NCI-H1694 (cell line): ENCODE results near the gene TLCD4.

ENCODE experiments used
- DNase-seq: peaks from one replicate; lab custom pipeline; 2025; lab: John Stamatoyannopoulos, UW

The TLCD4 gene

DNA sequence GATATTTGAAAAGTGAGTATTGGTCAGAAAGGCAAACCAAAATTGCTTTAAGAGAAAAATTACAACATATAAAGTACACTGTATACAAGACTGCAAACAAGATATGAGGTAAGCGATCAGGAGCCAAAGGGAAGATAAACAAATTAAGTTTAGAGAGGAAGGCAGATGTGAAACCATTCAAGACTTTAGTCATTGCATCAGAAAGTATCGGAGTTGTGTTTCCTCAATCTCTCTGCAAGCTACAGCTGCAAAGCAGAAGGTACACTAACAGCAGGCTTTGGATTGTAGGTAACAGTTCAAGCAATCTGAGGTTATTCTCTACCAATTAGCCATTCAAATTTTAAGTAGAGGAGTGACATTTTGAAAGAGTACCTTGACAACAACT, 21.3 kb upstream of the TLCD4 start:
- no peak for DNase-seq

DNA sequence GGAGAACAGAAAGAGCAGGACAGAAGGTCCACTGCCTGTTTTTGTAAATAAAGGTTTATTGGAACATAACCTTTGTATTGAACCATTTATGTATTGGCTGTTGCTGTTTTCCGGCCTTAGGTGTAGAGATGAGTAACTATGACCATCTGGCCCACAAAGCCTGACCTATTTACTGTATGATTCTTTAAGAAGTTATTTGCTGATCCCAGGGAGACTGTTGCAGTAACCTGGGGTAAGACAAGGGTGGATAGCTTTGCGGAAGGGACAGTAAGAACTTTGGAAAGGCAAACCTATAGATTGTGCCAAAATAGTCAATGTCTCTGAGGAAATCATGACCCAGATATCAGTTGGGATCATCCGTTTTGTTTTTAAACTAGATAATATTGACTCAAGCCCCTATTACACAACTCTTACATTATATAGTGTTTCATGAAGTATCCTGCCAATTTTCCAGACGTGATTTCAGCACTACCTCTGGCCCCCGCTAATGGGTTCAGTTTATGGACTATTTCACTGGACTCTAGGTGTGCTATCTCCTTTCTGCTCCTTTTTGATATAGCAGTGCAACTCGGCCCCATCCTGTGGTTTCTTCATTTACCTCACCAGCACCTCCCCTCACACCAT, 20.8 kb upstream of the TLCD4 start:
- no peak for DNase-seq

DNA sequence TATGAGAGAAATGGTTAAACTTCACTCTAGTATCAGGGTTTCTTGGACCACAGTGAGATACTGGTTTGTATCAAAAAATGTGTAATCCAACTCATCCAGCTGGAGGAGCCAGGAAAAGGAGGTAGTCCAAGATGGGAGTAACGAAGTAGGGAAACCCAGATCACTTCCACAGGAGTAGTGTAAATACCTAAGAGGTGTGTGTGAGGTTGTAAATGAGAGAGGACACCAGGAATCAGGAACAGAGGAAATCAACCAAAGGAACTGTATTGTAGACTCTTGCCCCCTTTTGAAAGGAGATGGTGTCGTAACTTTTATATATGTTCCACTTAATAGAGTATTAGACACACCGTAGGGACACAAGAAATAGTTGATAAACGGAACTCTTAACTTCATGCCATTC, 19.7 kb upstream of the TLCD4 start:
- DNase-seq, result no peak

DNA sequence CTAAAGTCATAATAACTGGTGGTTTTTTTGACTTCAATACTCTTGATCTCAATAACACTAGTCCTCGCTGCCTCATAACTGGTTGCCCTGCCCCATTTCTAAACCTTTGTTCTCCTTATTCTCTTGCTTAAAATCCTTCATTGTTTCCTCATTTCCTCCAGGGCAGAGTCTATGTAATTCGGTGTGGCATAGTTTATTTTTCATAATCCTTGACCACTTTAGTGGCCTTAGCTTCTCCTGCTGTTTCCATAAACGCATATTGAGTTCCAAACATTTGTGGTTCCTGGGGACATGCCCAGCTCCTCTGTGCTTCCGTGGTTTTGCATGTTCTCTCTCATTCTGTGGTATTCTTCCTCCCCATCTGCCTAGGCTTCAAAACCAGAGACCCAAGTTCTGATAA, 19.0 kb upstream of the TLCD4 start:
- no peak for DNase-seq

DNA sequence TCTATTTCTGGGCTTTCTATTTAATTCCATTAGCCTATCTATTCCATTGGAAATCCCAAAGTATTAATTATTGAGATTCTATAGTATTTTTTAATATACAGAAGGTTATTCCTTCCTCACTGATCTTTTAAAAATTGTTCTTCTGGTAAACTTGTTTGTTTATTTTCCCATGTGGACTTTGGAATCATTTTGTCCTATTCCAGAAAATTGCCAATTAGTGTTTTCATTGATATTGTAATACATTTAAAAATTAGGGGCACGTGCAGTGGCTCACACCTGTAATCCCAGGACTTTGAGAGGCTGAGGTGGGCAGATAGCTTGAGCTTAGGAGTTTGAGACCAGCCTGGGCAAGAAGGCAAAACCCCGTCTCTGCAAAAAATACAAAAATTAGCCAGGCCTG, 8.4 kb upstream of the TLCD4 start:
- DNase-seq, result no peak

DNA sequence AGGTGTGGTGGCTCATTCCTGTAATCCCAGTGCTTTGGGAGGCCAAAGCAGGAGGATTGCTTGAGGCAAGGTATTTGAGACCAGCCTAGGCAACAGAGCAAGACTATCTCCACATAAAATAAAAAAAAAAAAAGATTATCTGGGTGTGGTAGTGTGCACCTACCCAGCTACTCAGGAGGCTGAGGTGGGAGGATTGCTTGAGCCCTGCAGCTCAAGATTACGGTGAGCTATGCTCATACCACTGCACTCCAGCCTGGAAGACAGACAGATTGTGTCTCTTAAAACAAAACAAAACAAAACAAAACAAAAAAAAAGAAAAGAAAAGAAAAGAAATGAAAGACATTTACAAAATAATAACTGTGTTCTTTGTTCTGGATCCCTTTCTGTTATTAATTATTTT, 6.1 kb upstream of the TLCD4 start:
- DNase-seq, result no peak

DNA sequence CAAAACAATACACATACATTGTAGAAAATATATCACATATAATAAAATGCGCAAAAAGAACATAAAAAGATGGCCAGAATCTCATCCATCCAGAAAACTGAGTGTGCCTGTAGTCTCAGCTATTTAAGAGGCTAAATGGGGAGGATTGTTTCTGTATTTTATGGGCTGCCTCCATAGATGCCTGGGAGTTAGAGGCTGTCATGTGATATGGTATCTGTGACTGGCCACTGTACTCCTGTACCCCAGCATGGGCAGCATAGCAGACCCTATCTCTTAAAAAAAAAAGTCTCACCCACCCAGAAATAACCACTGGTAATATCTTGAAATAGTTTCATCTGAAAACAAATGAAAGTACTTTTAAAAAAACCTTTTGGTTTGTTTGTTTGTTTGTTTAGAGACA, 3.5 kb upstream of the TLCD4 start:
- DNase-seq, result no peak

DNA sequence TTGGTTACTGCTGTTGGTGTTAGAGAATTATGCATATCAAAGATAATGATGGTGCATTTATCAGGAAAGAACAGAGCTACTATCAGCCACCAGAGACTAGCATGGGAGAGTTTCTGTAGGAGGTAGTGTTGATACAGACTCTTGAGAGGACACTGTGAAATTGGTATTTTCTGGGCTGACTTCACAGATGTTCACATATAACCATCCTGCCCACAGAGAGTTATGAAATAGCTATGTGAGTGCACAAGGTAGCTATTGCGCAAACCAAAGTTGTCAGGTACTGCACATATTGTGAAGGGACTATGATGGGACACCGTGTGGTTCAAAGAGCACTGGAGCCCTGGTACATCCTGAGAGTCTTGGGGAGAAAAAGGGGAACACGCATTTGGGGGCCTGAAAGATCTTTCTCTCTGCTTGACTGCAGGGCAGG, 1.4 kb upstream of the TLCD4 start:
- no peak for DNase-seq

DNA sequence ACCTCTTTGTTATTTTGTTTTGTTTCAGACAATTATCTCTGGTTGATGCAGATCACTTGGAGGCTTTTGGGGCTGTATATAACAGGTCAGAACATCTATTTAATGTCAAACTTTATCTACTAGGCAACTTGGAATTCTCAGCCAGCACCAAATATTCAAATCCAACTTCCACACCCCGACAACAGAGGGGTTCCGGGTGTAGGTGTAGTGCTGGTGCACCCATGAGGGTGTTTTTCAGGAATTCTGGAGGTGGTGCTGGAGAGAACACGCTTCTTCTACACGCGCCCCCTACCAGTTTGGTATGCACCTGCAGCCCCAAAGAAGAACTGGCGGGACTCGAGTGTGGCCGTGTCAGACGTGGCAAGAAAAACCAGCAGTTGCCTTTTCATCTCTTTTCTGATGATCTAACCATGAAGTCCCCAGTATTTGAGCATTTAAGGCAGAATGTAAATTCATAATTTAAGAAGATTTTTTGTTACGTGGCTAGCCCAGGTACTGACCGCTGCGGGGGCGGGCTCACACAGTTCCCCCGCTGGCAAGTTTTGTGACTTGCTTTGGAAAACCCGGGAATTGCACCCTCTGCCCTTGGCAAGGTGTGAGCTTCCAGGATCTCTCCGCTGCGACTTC, 462 bp upstream of the TLCD4 start:
- peak; percentile 82 for DNase-seq

DNA sequence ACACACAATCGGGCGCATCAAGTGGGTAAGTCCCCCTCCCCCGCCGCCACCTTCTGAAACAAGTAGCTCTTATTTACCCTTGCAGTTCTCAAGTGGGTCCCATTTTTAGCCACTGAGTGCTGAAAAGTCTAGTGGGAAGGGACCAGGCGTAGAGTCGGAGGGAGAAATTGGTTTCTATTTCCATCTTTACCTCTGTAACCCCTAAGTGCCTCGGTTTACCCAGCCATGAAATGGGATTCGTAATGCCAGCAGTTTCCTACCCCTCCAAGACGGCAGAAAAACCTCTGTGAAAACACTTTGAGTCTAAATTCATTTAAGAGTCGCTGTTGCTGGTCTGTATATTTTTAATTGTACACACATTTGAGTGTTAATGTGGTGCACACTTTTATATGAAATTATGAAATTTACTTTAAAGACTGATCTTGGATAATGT, 928 bp downstream of the TLCD4 start:
- DNase-seq, result no peak

DNA sequence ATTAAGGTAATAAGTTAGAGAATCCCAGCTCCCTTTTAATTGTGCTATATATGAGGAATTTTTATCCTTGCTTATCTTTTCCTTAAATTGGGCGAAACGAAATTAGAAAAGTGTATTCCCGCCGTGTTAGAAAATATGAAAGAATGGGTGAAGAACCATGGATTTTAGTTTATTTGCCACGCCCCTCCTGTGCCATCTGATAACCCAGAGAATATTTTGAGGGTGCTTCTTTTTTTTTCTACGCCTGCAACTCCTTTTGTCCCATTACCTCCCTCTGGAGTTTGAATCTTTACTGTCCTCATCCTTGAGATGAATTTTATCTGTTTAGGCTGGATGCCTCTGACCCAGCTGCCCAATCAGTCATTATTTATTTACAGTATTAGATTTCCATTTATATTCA, 1.6 kb downstream of the TLCD4 start:
- no peak for DNase-seq

DNA sequence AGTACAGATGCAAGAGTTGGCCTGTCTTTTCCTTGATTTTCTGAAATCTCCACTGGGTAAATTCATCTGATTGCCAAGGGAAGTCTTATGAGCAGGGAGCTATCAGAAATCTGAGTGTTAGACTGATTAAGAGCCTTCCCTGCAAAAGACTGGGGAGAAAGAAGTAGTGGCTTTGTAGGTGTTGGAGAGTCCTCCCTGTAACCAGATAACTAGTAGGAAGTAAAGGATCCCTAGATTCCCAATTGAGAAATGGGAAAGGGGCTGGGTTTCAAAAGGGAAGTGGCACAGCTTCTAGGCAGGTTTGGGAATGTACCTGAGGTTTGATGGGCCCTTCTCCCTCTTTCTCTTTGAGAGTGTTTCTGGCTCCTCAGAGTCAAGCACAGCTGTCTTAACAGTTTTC, 2.1 kb downstream of the TLCD4 start:
- DNase-seq, result no peak

DNA sequence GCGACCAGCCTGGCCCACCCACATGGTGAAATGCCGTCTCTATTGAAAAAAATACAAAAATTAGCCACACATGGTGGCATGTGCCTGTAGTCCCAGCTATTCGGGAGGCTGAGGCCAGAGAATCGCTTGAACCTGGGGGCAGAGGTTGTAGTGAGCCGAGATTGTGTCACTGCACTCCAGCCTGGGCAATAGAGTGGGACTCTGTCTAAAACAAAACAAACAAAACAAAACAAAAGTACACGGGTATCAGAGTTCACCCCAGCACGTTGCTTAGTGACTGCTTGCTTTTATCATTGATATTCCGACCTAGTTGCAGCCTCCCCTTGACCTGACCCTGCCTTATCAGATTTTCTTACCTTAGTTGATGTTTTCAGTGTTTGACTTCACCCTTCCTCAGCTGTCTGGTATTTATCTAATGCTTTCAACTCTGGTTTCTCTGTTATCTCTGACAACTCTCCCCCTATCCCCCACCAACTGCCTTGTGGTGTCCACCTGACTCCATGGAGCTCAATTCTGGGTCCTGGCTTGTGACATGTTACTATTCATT, 5.1 kb downstream of the TLCD4 start:
- no peak for DNase-seq

DNA sequence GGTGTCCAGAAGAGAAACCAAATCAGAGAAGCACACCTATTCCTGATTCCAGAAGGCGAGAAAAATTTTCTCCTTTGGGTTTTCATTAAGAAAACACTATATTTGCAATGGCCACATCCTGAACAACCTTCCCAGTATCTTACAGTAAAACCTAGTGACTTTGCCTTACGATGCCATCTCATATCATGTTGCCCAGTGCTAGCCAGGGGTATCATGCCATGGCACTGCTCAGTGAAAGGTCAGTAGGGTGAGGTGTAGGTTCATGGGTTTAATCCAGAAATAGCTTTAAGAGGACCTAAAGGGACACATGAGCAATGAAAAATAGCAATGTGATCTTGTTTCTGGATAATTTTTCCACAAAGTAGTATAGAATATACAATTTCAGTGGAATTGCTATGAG, 7.2 kb downstream of the TLCD4 start:
- no peak for DNase-seq

DNA sequence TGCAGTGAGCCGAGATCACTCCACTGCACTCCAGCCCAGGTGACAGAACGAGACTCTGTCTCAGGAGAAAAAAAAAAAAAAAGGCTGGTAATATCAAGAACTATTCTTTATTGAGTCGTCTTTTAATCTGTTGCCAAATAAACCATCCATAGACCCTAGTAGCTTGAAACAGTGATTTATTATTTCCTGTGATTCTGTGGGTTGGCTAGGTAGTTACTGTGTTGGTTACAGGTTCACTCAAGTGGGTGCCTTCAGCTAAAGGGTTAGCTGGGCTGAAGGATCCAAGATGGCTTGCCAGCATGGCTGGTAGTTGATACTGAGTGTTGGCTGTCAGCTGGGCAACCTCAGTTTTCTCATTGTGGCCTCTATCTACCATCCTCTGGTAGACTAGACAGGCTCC, 9.2 kb downstream of the TLCD4 start:
- DNase-seq, result no peak

DNA sequence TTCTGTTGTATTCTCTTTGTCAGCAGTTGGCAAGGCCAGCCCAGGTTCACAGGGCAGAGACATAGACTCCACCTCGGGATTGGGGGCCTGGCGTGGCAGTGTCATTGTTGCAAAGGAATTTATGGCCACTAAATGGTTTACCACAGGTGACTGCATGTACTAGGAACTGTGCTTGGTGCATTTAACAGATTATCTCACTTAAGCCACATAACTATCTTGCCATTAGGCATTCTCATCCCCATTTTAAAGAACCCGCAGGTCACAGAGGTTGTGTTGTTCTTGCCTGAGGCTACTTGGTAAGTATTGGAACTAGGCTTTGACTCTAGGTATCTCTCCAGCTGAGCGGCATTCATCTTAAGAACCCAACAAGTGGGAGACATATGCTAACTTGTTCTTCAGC, 9.7 kb downstream of the TLCD4 start:
- no peak for DNase-seq

DNA sequence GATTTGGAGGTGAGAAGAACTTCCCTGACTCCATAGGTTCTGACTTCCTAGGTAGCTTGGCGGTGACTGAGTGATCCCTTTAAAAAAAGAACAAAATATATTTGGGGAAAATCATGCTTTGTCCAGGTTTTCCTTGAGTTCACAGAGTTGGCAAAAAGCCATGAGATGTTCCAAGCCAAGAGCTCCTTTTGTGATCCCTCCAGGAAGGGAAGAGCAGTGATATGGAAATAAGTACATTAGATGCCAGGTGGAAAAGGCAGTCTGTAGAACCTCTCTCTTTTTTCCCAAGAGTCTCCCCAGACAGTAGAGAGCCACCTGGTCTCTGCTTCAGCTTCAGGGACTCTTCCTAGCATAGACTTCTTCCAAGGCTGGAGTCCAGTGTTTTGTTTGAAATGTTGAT, 10.2 kb downstream of the TLCD4 start:
- no peak for DNase-seq

DNA sequence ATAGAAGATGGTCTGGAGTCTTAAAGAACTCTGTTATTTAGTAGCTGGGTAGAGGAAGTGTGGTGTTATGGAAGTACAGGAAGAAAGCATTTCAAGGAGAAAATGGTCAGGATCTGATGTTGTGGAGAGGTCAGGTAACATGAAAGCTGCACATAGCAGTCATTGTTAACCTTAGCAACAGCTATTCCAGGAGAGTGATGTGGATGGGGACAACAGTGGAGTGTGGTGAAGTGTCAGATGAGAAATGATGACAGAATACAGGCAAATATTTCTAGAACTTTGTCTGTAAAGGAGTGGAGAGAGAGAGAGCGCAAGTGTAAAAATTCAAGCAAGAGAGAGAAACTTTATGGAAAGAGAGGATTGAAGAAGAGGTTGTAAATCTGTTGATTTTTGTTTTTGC, 15.6 kb downstream of the TLCD4 start:
- no peak for DNase-seq

DNA sequence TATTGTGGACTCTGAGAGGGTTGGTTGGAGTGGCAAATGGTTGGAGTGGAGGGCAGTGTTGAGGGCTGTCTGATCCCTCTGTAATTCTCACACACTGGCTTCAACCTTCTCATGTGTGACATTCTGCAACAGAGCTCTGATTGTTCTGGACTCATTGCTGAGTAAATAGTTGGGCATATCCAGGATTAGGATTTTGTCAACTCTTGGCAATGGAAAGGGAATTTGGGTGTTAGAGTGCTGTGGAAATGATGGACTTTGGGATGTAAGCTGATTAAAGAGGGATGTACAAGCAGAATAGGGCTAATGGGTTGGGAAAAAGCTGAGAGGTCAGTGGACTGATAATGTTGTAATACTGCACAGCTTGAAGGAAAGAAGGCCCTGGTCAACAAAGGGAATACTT, 16.5 kb downstream of the TLCD4 start:
- no peak for DNase-seq

DNA sequence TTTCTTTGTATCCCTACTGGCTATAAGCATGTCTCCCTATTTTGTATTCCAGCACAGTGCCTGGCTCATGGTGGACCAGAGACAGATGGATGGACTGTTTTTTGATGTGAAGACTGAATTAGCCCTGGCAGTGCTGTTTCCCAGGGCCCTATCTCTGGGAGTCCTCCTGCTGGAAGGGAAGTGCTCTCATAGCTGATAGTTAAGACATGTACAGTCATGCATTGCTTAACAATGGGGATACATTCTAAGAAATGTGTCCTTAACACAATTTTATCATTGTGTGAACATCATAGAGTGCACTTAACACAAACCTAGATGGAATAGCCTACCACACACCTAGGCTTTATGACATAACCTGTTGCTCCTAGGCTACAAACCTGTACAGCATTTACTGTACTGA, 21.1 kb downstream of the TLCD4 start:
- no peak for DNase-seq

DNA sequence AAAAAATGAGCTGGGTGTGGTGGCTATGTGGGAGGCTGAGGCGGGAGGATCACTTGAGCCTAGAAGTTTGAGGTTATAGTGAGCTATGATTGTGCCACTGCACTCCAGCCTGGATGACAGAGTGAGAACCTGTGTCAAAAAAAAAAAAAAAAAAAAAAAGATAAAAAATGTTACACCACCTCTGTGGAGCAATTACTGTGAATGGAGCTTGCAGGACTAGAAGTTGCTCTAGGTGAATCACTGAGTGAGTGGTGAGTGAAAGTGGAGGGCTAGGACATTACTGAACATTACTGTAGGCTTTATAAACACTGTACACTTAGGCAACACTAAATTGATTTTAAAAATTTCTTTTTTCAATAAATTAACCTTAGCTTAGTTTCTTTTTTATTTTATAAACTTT, 21.9 kb downstream of the TLCD4 start:
- DNase-seq, result no peak

DNA sequence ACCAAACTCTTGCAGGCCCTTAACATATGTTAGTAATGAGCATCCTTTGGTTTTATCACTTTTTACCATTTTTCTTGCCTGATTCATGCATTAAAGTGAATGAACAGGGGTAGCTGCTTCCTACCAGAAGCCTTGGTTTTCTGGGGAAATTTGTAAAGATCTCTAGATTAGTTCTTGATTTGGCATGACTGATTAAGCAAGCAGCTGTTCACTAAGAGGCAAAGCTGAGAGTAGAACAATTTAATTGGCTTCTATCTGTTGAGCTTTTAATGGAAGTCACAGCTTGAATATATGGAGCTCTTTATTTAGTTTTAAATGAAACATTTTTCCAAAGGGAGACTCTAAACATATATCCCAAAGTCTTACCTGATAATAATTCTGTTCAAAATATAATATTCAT, 23.6 kb downstream of the TLCD4 start:
- no peak for DNase-seq

DNA sequence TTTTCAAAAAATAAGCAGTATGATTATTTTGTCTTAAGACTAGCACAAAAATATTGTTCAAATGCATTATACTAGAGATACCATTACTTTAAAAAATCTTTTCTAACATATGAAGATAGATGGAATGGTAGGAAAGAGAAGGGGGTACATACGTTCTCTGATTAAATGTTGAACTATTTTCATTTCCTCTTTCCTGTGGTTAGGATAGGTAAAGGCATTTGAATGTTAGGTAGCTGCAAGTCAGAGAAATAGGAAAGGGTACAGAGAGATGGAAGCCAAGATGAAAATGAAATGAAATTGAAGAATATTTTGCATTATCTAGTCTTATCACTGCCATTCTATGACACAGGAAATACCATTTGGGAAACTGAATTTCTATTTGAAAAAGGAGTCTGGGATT, 28.3 kb downstream of the TLCD4 start:
- no peak for DNase-seq

DNA sequence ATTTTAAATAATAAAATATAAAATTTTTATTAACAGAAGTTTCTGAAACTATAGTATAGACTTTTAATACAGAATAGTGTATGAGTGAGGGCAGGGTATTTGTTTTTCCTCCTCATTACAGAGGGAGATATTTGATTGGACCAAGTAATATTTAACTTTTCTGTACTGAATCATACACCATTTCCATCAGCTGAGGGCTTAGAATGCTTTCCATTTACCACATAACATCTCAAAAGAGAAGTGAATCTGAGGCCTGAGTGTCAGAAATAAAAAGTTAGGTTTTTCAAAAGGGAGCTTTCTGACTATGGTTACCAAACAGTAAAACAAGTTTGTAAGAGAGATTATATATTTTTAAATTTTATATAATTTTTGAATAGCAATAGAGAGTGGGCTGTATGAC, 29.5 kb downstream of the TLCD4 start:
- DNase-seq, result no peak
